GM18873 (cell line): Measurements from ENCODE around the gene NDRG2.
"Not testable (repeated sequence)": the region's sequence is repeated elsewhere in the genome, so short reads cannot be mapped to it uniquely, and the experiment has no call there.

Source experiments
- ATAC-seq: cut with Tn5 transposase; IDR thresholded peaks from one replicate; pipeline ENCODE4 v1.9.1; 2021; ENCODE audit warnings: mild to moderate bottlenecking, moderate library complexity, moderate number of reproducible peaks; ENCODE audit not compliant: unreplicated experiment, low FRiP score

NDRG2 gene

DNA sequence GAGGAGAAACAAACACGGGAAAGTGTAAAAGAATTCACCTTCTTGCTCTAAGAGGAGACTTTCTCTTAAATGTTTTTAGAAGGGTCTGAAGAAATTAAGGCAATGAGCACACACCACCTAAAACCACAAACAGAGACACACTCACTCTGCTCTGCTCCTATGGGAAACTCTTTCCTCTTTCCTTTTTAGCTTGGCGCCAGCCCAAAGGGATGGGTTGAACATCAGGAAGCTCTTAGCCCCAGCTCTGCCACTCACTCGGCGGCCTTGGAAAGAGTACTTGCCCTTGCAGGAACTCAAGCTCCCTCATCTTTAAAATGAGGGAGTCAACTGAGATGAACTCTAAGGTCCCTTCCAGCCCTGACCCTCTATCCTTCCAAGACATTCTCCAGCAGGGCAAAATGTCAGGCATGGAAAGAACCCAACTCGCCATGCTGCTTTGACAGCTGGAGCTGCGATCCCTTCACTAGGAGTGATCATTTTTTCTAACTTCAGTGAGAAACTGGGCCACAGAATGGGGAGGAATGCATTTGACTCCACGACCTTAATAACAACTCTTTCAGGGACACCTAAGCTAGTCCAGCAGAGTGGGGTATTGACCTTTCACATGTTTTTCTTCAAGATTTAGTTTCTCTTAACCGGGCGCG lies 31.8 kb upstream of the NDRG2 start:
- ATAC-seq: no peak

DNA sequence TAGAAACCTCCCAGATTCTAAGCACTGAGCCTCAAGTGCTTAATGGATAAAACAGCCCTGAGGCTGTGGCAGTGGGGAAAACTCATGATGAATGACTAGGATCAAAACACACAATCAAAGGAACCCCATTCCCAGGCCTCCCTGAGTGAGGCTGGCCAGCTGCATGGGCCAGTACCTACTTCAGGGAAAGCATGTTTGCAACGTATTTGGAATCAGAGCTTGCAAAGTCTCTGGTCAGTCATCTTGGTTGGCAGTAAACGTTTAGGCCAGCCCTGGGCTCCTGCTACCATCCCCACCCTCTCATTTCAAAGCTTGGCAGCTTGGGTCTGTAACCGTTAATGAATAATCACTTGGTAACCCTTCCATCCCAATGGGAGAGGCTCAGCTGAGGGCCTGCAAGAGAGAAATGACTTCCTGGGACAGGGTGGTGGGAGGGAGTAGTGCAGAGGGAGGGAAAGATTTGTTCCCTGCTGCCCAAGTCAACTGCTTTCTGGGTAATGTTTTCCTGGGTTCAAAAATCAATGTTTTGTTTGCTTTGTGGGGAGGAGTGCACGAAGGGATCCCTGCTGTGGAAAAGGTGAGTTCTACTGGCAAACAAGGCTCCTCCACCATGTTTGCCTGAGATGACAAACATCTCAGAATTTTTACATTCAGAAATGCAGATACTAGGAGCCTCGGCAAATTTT lies 30.7 kb upstream of the NDRG2 start:
- ATAC-seq: no peak

DNA sequence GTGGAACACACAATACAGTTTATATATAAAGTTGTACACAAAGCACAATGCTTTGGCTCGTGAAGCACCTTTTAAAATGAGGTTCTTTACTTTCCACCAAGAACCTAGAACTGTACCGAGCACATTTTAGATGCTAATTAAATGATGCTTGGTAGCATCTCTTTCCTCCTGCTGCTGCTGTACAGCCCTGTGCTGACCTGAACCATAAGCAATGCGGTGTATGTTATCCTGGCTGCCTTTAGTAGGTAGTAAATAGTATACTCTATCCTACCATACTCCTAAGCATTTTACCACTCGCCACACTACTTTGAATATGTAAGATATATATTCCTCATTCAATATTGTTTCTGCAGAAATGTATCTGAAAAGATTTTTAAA lies 29.9 kb upstream of the NDRG2 start:
- ATAC-seq: no peak

DNA sequence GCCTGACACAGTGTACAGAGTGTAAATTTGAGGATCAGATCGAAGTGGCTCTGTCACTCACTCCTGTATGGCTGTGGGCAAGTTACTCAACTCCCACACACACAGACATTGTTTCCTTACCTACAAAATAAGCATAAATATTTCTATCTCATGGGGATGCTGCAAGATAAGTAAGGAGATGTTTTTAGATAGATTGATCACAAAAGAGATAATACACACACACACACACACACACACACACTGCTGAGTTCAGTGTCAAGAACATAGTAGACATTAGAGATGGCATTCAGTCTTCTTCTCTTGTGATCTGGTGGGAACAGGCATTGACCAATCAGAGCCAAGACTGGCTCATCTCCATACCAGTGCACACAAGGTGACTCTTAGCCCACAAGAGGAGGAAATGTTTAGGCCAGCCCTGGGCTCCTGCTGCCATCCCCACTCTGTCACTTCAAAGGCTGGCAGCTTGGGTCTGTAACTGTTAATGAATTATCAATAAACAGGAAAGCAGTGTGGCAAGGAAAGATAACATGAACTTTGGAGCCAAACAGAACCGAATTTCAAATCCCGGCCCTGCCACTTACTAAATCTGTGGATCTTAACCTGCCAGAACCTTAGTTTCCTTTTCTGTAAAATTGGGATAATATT lies 29.4 kb upstream of the NDRG2 start:
- ATAC-seq: no peak

DNA sequence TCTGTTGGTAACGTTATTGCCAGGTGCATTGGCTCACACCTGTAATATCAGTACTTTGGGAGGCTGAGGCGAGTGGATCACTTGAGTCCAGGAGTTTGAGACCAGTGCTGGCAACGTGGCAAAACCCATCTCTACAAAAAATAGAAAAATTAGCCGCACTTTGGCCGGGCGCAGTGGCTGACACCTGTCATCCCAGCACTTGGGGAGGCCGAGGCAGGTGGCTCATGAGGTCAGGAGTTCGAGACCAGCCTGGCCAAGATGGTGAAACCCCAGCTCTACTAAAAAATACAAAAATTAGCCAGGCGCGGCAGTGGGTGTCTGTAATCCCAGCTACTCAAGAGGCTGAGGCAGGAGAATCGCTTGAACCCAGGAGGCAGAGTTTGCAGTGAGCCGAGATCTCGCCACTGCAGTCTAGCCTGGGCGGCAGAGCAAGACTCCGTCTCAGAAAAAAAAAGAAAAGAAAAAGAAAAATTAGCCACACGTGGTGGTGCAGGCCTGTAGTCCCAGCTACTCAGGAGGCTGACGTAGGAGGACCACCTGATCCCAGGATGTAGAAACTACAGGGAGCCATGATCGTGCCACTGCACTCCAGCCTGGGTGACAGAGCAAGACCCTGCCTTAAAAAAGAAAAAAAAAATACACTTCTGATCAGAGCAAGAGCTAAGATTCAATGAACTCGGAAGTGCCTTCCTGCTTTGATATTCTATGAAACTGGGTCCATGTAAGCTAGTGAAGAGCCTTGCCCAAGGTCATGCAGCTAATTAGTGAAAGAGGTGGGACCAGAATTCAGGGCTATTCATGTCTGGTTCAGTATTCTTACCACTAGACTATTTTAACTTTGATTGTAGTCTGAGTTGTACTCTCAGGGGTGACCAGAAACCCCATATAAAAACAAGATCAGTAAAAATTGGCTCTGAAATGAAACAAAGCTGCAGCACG lies 28.6 kb upstream of the NDRG2 start:
- ATAC-seq: no peak

DNA sequence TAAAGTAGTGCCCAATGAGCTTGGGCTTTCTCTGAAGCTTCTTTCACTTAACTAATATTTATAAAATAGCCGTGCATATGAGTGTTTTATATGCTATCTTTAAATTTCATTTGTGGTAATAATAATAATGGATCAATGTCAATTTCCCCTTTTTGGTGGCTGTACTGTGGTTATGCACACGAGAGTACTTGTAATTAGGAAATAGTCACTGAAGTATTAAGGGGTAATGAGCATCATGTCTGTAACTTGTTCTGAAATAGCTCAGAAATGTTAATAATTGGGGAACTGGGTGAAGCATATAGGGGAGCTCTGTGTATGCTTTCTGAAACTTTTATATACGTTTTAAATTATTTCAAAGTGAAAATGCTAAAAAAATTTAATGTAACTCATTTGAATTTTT lies 25.7 kb upstream of the NDRG2 start:
- ATAC-seq: no peak

DNA sequence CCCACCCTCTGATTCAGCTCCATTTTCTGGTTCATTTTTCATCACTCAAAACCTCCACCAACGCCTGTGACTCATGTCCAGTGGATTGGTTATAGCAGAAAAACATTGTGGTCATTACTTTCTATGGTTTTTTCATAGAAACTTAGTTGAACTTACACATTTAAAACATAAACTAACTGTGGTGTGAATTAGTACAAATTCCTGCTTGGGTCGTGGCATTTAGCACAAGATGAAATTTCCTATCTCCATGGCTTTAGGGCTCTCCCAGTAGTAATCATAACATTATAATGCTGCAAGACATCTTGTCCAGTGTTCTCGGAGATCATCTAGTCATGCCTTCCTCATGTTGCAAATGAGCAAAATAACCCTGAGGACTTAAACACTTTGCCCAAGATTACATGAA lies 24.4 kb upstream of the NDRG2 start:
- no peak for ATAC-seq

DNA sequence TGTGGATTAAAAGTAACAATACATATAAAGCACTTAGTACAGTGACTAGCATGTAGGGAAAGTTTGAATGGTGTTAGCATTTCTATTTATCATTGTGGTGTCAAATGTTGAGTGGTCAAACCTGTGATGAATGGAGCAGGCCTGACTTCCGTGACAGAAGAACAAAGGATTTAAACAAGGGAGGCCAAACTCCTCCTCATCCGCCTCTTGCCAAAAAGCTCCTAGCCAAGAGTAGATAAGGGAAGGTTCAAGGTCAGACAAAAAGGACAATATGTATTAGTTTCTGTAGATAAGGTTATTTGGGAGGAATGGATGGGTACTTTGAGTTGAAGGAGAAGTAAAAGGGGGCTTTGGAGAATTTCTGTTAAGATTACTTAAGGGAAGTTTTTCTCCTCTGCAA lies 23.8 kb upstream of the NDRG2 start:
- no peak for ATAC-seq

DNA sequence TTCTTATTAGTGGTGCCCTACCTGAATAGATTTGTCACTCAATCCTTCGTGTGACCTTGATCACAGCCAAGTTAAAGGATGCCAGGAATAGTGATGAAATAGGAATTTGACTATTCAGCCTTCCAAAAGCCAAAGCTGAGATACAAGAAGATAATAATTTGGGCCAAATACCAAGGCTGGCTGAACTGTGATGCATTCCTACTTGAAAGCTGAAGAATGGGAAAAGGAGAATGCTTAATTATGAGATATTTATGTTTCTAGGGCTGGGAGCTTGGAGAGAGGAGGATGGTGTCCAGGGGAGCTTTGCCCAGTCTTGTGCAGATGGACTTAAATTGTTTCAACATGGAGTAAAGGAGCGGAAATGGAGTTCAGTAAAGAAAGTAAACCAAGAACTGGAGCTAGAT lies 22.5 kb upstream of the NDRG2 start:
- no peak for ATAC-seq

DNA sequence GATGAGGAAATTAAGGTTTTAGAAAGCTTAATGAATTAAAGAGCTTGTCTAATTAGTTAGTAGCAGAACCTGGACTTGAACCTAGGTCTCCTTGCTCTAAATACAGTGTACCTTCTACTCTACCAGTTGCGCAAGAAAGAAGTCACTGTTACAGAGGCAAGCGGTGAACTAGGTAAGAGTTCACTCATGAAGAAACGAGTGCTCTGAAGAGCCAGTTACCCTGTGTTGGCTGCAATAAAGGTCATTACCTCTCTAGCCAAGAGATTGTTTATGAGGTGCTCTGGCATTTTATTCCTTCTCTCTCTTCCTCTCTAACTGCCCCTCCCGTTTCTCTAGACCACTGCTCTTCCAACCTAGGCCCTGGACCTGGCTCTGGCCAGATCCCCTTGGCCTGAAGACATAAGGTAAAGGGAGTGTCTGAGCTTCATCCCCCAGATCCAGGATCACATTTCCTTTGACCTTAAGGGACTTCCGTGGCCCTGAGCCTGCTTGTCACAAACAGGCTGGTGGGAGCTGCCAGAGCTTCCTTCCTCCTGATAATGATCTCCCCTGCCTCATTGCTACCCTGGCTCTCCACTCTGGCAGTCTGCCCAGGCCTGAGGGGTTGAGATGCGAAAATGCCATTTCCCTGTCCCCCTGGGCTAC lies 19.2 kb upstream of the NDRG2 start:
- no peak for ATAC-seq

DNA sequence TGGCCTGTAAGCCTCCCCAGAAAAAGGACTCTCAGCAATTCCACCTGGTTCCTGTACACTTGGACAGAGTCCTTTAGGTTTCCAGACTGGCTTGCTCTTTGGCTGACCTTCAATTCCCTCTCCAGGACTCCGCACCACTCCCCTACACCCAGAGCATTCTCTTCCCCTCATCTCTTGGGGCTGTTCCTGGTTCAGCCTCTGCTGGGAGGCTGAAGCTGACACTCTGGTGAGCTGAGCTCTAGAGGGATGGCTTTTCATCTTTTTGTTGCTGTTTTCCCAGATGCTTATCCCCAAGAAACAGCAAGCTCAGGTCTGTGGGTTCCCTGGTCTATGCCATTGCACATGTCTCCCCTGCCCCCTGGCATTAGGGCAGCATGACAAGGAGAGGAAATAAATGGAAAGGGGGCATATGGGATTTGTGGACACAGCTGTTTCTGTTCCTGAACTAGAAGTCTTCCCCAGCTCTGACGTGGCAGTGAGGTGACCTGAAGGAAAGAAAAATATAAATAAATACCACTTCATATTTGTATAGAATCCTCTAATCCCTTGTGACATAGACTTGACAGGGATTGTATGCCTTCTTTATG lies 18.6 kb upstream of the NDRG2 start:
- no peak for ATAC-seq

DNA sequence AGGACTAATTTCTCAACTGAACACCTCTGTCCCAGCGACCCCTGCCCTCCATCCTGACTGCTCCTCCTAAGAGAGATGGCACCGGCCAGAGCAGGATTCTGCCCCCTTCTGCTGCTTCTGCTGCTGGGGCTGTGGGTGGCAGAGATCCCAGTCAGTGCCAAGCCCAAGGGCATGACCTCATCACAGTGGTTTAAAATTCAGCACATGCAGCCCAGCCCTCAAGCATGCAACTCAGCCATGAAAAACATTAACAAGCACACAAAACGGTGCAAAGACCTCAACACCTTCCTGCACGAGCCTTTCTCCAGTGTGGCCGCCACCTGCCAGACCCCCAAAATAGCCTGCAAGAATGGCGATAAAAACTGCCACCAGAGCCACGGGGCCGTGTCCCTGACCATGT lies 18.1 kb upstream of the NDRG2 start:
- no peak for ATAC-seq

DNA sequence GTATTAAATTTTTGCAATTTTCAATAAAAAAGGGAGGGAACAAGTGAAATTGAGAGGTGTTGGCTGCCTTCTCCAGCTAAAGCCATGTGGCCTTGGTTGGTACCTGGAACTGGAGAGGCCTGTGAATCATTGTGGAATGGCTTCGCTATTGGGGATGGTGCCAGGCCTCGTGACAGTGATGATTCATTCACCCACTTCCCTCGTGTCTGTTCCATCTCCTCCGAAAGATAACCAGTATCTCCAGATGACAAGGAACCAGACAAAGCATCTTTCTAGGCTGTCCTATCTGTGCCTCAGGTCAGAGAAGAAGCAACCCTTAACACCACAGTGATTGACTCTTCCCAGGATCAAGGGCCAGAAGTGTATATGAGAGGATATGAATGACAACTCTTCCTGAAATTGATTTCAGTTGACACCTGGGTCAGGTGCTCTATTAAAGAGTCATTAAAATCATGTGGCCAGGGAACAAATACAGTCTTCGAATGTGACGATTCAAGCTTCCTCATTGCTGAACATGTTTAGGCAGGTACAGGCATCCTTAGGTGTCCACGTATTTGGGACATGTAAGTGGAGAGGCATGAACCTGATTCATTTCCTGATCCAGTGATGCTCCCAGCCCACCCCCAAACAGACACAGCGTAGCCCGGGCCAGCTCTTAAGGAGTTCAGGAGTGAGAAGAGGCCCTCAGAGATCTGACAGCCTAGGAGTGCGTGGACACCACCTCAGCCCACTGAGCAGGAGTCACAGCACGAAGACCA lies 17.0 kb upstream of the NDRG2 start, which contains the start of gene RNASE7:
TSS of gene RNASE7 (plus strand) at position 687 of the 758 bp plus-strand sequence. CDS start 631 bp downstream, outside the sequence.
- no peak for ATAC-seq

DNA sequence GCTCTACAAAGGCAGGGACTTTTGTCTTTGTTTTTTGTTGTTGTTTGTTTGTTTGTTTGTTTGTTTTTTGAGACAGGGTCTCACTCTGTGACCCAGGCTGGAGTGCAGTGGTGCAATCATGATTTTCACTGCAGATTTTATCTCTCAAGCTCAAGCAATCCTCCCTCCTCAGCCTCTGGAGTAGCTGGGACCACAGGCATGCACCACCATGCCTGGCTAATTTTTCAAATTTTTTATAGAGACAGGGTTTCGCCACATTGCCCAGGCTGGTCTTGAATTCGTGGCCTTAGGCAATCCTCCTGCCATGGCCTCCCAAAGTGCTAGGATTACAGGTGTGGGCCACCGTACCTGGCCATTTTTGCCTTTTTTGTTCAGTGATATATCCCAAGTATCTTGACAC lies 16.1 kb upstream of the NDRG2 start:
- not testable (repeated sequence) for ATAC-seq

DNA sequence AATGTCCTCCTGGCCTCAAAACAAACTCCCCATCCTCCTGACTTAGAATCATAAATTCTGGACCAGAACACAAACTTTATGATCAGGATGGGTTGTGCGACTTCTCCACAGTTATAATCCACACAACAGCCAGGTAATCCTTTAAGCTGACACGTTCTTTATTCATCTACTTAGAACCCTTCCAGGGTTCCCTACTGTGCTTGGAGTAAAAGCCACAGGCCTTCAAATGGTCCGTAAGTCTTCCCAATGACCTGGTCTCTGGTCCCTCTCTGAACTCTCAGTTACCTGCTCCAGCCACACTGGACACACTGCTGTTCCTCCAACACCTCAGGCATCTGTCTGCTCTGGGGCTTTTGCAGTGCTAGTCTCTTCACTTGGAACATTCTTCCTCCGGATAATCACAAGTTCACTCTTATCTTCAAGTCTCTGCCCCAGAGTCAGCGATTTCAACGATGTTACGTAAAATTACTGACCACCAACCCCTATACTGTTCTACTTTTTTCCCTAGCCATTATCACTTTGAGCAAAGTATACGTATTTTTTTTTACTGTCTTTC lies 15.6 kb upstream of the NDRG2 start:
- no peak for ATAC-seq

DNA sequence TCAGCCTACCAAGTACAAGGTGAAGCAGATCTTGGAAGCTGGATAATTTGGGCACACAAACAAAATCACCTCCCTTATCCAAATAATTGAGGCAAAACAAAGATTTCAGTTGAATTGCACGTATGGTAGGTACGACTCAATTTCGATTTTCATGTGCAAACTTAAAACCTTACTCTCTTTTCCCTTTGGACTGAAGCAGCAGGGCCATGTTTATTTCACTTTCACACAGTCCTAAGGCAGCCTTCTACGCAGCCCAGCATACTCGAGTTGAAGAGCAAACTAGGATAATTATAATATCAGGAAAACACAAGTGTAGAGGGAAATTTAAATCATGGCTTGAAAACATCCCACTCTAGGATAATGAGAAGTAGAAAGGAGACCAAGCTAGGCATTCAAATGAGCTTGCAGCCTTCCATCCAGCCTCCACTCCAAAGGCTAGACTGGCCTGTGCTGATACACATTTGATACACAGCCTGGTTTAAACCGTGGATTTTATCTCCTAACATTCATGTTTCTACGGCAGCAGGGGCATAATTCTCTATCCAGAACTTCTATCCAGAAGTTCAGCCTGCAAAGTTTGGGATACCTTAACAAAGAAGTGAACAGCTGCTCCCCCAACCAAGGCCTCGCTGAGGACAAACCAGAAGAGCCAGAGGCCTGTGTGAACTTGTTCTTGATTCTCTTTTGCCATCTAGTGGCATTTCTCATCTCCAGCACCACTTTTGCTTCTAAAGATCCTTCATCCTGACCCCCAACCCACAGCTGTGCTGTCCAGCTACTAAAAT lies 14.9 kb upstream of the NDRG2 start:
- ATAC-seq: no peak

DNA sequence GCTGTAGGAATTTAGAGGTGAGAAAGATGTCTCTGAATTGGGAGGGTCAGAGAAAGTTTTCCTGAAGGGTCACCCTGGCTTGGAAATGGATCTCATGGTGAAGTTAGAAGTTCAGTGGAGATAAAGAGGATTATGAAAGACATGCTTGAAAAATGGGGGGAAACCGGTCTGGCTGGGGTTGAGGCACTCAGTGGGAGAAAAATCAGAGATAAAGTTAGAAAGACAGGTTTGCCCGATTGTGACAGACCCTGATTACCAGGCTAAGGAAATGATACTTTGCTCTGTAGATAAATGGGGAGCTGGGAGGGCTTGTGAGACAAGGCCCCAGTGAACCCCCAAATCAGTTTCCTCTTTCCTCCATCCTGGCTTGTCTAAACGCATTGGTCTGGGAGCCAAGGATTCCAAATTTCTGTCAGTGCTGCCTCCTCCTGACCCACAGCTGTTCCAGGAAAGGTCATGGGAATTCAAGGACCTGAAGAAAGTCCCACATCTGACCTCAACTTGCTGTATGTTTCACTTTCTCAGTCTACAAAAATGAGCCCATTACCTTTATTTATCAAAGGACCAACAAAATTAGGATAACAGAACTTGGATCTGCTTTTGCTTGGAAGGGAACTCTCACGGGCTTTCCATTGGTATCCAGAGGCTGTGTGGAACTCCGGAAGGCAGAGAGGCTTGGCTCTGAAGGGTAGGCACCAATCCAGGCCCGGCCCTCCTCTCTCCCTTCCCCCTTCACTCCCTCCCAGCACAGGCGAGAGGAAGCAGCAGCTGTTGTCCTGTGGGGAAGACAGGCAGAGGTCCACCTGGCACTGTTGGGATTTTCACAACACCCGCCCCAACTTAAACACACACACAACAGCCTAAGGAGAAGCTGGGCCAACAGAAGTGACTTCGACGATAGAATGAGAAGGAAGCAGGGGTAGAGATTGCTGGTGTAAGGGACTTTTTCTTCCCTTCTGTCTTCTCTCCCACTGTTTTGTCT lies 13.9 kb upstream of the NDRG2 start:
- ATAC-seq: no peak
